Body of pancreas (tissue), 4 donors: ENCODE data around the gene RBM24. TPM values are rescaled to one million over a fixed set of nuclear protein-coding genes. Genes with fewer than 3 reads are reported as not detected.

Experiments
- ATAC-seq: fragments of 150-250 bp; one replicate; pipeline ENCODE4 v1.9.1; 2016
- DNase-seq, 4 donors: peaks; one replicate each; pipeline ENCODE4 v3.0.0-alpha.2; 2019
- H3K27ac ChIP-seq, 4 donors: fragments of 200-600 bp; sonication (generic); 1 replicate in 3 of 4; 2 replicates in 1 of 4; pipeline versions ENCODE4 v1.5.1 to v1.6.1; 2016 to 2019; ENCODE audit warnings: mild to moderate bottlenecking in 1 of 4, mixed read lengths in 1 of 4, moderate library complexity in 1 of 4
- H3K27me3 ChIP-seq, 2 donors: fragments of 200-600 bp; sonication (generic); one replicate each; pipeline ENCODE4 v1.6.0; 2016; ENCODE audit warnings: mild to moderate bottlenecking in 1 of 2
- H3K36me3 ChIP-seq, 2 donors: fragments of 200-600 bp; sonication (generic); replicated peaks in 1 of 2; 2 replicates each; pipeline ENCODE4 v1.5.1; 2016; ENCODE audit warnings: low read depth in 2 of 2; ENCODE audit not compliant: insufficient read depth in 1 of 2
- H3K4me1 ChIP-seq: fragments of 200-600 bp; sonication (generic); one replicate; pipeline ENCODE4 v1.6.0; 2016
- H3K4me3 ChIP-seq, 2 donors: fragments of 200-600 bp; sonication (generic); 1 replicate in 1 of 2; 2 replicates in 1 of 2; pipeline ENCODE4 v1.5.1; 2016 to 2019
- H3K9me3 ChIP-seq, 3 donors: fragments of 200-600 bp; sonication (generic); 1 replicate in 2 of 3; 2 replicates in 1 of 3; pipeline ENCODE4 v1.5.1; 2016
- POLR2A ChIP-seq, 3 donors: fragments of 450-650 bp; IDR thresholded peaks; one replicate each; pipeline ENCODE4 v1.6.1; 2016; ENCODE audit warnings: antibody characterized with exemption in 3 of 3, mild to moderate bottlenecking in 2 of 3
- WGBS, 2 donors: methylation state at CpG; one replicate each; pipeline ENCODE4 v1.1.5; 2017; 5-methylcytosine and 5-hydroxymethylcytosine counted together
- intact Hi-C: fragments of 100-400 bp; cut with DNase I; formaldehyde crosslinking; loops from one replicate; pipeline ENCODE4 v1.15.1; 2023
- total RNA-seq, 2 donors: library from RNA; depleted of rRNA; stranded (reverse); fragments of >200 nt; gene quantifications; one replicate each; pipeline ENCODE4 v1.1.0, GENCODE V29; 2016
- TF ChIP-seq, protein P1 (sequence below), 7 experiments: fragments of 450-650 bp in 4 of 7; fragments of 200-600 bp in 3 of 7; sonication (generic) in 3 of 7; IDR thresholded peaks; one replicate each; pipeline ENCODE4 v1.5.1; 2016 to 2019; ENCODE audit warnings: antibody characterized with exemption in 7 of 7

RBM24 gene
- total RNA-seq, 2 donors from 2014 or later: 2.3 TPM; not detected in 1

DNA sequence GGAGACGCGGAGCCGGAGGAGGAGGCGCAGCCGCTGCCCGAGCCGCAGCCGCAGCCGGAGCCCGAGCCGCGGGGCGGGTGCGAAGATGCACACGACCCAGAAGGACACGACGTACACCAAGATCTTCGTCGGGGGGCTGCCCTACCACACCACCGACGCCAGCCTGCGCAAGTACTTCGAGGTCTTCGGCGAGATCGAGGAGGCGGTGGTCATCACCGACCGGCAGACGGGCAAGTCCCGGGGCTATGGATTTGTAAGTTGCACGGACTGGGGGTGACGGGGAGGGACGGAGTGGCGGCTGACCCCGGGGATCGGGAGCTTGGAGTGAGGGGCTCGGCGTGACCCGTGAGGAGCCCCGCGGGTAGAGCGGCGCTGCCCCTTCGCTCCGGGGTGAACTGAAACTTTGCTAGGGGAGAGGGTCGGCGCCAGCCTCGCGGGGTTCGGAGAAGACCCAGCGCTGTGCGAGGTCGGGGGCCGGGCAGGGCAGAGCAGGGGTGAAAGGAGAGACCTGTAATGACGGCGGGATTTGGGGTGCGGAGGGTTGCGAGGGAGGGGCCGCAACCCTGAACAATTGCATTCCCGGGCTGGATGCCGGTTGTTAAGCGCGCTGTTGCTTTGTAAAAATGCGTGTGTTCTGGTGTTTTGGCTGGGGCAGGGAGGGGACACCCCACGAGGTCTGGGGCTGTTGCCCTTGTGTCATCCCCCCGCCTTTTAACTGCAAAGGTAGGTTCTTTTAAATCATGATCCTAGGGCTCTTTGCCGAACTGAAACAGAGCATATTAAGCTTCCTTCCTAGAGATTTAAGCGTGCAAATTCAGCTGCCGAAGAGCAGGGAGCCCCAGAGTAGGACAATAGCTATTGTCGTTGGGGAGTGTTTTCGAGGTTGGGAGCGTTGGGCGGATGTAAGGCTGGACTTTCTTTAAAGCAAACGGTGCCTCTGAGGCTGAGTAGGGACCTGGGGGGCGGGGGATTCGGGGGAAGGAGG lies 628 bp downstream of the RBM24 start:
- ATAC-seq (peak; percentile 31), DNase-seq (peak; percentile 3 to 20 (median 12))
- Histone ChIP-seq H3K4me3 (peak overlapping the region in 1 of 2 donors; percentile 42), H3K27me3 (no peaks in the 10 kb centered on the region), H3K4me1 (peaks cover 6% of the 10 kb centered on the region), H3K9me3 (no peaks in the 10 kb centered on the region), H3K27ac (no peak overlapping the region), H3K36me3 (no peaks in the 10 kb centered on the region)
- intact Hi-C loops: no loop called here
- TF ChIP-seq, protein P1, sequence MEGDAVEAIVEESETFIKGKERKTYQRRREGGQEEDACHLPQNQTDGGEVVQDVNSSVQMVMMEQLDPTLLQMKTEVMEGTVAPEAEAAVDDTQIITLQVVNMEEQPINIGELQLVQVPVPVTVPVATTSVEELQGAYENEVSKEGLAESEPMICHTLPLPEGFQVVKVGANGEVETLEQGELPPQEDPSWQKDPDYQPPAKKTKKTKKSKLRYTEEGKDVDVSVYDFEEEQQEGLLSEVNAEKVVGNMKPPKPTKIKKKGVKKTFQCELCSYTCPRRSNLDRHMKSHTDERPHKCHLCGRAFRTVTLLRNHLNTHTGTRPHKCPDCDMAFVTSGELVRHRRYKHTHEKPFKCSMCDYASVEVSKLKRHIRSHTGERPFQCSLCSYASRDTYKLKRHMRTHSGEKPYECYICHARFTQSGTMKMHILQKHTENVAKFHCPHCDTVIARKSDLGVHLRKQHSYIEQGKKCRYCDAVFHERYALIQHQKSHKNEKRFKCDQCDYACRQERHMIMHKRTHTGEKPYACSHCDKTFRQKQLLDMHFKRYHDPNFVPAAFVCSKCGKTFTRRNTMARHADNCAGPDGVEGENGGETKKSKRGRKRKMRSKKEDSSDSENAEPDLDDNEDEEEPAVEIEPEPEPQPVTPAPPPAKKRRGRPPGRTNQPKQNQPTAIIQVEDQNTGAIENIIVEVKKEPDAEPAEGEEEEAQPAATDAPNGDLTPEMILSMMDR (IDR thresholded peaks at IDR 0.05): no peak
- TF ChIP-seq POLR2A (IDR thresholded peaks at IDR 0.05): no peak
- WGBS, 2 donors: 5 to 8% methylated on average over 37 to 68 of the region's 77 CpGs

DNA sequence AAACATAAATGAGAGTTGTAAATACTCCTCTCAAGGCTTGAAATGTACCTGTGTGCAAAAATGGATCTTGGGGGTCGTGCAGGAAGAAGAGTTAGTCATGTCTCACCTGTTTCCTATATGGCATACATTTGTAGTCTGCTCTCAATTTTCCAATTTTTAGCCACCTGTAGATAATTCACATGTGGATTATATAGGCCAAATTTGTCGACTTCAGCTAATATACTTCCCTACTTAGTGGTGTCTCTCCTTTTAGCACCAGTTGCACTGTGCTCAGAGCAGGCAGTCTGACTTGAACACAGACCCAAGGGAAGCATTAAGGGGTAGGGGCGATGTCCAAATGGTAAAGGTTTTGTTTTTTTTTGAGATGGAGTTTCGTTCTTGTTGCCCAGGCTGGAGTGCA lies 1.9 kb downstream of the RBM24 start:
- WGBS, 2 donors: 90 to 98% methylated on average over 4 of the region's 4 CpGs
- Histone ChIP-seq H3K27me3 (no peaks in the 10 kb centered on the region), H3K27ac (no peak overlapping the region), H3K36me3 (no peaks in the 10 kb centered on the region), H3K9me3 (no peaks in the 10 kb centered on the region), H3K4me1 (peaks cover 6% of the 10 kb centered on the region), H3K4me3 (no peak overlapping the region)
- TF ChIP-seq POLR2A (IDR thresholded peaks at IDR 0.05): no peak
- TF ChIP-seq, protein P1 (IDR thresholded peaks at IDR 0.05): no peak
- ATAC-seq (no peak), DNase-seq (no peak)
- intact Hi-C loops: no loop called here

DNA sequence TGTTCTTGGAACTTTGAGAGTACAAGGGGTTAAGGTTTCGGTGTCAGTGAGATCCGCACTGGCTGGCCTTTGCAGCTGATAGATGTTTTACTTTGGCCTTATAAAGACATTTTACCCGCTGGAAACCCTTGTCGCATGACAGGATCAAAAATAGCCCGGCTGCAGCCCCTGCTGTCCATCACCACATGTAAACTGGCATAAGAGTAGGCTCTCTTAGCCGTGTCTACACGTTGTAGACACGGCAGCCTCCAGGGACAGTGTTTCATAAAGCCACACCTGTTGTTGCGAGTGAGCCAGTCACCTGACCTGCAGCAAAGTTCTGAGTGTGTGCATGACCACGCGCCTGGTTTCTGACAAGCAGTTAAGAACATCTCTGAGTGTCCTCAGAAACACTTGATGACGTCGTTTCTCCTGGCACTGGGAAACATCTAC lies 8.5 kb downstream of the RBM24 start:
- Histone ChIP-seq H3K27me3 (no peaks in the 10 kb centered on the region), H3K4me3 (no peak overlapping the region), H3K9me3 (no peaks in the 10 kb centered on the region), H3K4me1 (peaks cover 9% of the 10 kb centered on the region), H3K27ac (no peak overlapping the region), H3K36me3 (no peaks in the 10 kb centered on the region)
- peak; percentile 79 for ATAC-seq
- TF ChIP-seq POLR2A (IDR thresholded peaks at IDR 0.05): no peak
- TF ChIP-seq, protein P1 (IDR thresholded peaks at IDR 0.05): no peak
- DNase-seq: peak; percentile 30 to 60 (median 50)
- intact Hi-C loops: no loop called here
- 20% methylated on average over 13 of the region's 13 CpGs for WGBS, 2 donors

DNA sequence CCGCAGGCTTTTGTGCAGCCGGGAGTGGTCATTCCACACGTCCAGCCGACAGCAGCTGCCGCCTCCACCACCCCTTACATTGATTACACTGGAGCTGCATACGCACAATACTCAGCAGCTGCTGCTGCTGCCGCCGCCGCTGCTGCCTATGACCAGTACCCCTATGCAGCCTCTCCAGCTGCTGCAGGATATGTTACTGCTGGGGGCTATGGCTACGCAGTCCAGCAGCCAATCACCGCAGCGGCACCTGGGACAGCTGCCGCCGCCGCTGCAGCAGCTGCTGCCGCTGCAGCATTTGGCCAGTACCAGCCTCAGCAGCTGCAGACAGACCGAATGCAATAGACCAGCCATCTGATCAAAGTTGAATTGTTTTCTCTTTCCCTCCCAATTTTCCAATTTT lies 10.6 kb downstream of the RBM24 start:
- DNase-seq (no peak), ATAC-seq (no peak)
- Histone ChIP-seq H3K4me3 (no peak overlapping the region), H3K4me1 (peaks cover 9% of the 10 kb centered on the region), H3K9me3 (no peaks in the 10 kb centered on the region), H3K27me3 (no peaks in the 10 kb centered on the region), H3K27ac (no peak overlapping the region), H3K36me3 (no peaks in the 10 kb centered on the region)
- 77 to 82% methylated on average over 17 of the region's 17 CpGs for WGBS, 2 donors
- TF ChIP-seq, protein P1 (IDR thresholded peaks at IDR 0.05): no peak
- TF ChIP-seq POLR2A (IDR thresholded peaks at IDR 0.05): no peak
- intact Hi-C loops: no loop called here
